Measurements from ENCODE around the gene CYP26B1. TPM values are rescaled to one million over a fixed set of nuclear protein-coding genes. Genes with fewer than 3 reads are reported as not detected.
A peak's percentile ranks its signal among the peaks of the same experiment; 100 is the strongest.

CYP26B1 gene
- total RNA-seq, 1 donor from 2014 or later, result 1.2 TPM

DNA sequence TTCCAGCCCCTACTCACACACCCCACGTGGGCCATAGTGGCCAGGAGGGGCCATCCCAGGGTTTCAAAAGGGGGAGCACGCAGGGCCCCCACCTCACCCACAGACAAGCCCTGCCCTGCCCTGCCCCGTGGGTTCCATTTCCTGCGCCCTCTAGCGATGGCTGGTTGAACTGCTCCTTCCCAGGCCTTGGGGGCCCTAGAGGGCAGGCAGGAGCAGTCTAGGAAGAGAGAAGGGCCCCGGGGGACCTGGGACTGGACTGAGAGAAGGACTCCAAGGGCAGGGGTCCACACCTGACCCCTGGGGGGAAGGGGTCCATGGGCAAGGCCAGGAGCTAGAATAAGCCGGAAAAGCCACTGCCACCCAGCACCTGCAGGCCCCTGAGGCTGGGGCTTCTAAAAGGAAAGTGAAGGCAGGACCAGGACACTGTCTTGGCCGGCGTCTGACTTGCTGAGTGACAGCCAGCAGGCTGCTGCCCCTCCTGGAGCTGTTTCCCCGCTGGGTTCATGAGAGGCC lies 10.1 kb downstream of the CYP26B1 start:
- H3K9me3 Mint-ChIP-seq (ENCODE audit: unreplicated experiment), result no peaks in the 10 kb centered on the region
- DNase-seq (ENCODE audit: low spot score), result peak; percentile 89
- no peaks in the 10 kb centered on the region for H3K36me3 Mint-ChIP-seq (ENCODE audit: low read depth, unreplicated experiment)
- TF ChIP-seq, protein P1, sequence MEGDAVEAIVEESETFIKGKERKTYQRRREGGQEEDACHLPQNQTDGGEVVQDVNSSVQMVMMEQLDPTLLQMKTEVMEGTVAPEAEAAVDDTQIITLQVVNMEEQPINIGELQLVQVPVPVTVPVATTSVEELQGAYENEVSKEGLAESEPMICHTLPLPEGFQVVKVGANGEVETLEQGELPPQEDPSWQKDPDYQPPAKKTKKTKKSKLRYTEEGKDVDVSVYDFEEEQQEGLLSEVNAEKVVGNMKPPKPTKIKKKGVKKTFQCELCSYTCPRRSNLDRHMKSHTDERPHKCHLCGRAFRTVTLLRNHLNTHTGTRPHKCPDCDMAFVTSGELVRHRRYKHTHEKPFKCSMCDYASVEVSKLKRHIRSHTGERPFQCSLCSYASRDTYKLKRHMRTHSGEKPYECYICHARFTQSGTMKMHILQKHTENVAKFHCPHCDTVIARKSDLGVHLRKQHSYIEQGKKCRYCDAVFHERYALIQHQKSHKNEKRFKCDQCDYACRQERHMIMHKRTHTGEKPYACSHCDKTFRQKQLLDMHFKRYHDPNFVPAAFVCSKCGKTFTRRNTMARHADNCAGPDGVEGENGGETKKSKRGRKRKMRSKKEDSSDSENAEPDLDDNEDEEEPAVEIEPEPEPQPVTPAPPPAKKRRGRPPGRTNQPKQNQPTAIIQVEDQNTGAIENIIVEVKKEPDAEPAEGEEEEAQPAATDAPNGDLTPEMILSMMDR (IDR thresholded peaks at IDR 0.05; ENCODE audit: unreplicated experiment), result peak; percentile 89
- H3K27ac Mint-ChIP-seq (ENCODE audit: unreplicated experiment), result no peak overlapping the region
- no peaks in the 10 kb centered on the region for H3K4me1 Mint-ChIP-seq (ENCODE audit: unreplicated experiment)
- no peak overlapping the region for H3K4me3 Mint-ChIP-seq (ENCODE audit: unreplicated experiment)
- peaks cover 15% of the 10 kb centered on the region for H3K27me3 Mint-ChIP-seq (ENCODE audit: unreplicated experiment)

DNA sequence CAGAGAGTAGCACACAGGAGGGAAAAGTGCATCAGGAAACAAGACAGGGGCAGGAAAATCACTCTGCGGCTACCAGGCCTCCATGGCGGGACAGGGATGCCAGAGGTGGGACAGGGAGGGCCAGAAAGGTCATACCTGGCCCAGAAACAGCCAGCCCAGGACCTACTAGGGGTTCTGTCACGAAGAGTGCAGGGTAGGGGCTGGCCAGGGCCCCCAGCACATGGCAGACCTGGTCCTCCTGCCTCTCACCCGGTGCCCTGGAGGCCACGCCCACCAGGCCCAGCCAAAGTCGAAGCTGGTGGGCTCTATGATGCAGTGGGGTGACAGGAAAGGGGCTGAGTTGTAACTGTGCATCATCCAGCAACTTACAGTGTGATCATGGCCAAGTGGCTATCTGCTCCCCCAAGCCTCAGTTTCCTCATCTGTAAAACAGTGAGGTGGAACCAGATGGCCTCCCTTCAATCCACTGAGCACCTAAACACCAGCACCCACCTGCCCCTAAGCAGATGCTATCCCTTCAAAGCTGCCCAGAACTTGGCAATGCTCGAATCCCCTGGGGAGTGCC lies 10.6 kb downstream of the CYP26B1 start:
- H3K27ac Mint-ChIP-seq (ENCODE audit: unreplicated experiment), result no peak overlapping the region
- no peak for DNase-seq (ENCODE audit: low spot score)

DNA sequence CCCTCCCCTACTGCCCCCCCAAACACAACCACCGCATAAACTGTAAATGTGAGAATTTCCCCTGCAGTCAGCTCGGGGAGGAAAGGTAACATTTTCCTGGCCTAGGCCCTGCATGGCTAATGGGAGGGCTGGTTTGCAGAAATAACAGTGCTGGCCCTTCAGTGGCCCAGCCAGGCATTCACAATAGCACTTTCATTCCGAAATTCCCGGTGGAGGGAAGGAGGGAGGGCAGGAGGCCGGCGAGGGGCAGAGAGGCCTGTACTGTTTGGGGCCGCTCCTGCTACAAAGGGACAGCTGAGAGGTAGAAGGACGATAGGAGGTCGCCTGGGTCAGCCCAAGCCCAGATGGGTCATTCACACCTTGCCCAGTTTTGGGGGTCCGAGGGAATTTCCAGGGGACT lies 11.3 kb downstream of the CYP26B1 start:
- Mint-ChIP-seq H3K27ac (ENCODE audit: unreplicated experiment) (no peak overlapping the region), H3K27me3 (ENCODE audit: unreplicated experiment) (peaks cover 6% of the 10 kb centered on the region), H3K9me3 (ENCODE audit: unreplicated experiment) (no peaks in the 10 kb centered on the region), H3K4me1 (ENCODE audit: unreplicated experiment) (no peaks in the 10 kb centered on the region), H3K4me3 (ENCODE audit: unreplicated experiment) (no peak overlapping the region), H3K36me3 (ENCODE audit: low read depth, unreplicated experiment) (no peaks in the 10 kb centered on the region)
- no peak for DNase-seq (ENCODE audit: low spot score)
- TF ChIP-seq, protein P1 (IDR thresholded peaks at IDR 0.05; ENCODE audit: unreplicated experiment), result no peak

More for the DNA sequence above, 10.6 kb downstream of the CYP26B1 start:
- Mint-ChIP-seq H3K27me3 (ENCODE audit: unreplicated experiment) (peaks cover 11% of the 10 kb centered on the region), H3K4me1 (ENCODE audit: unreplicated experiment) (no peaks in the 10 kb centered on the region), H3K9me3 (ENCODE audit: unreplicated experiment) (no peaks in the 10 kb centered on the region), H3K4me3 (ENCODE audit: unreplicated experiment) (no peak overlapping the region), H3K36me3 (ENCODE audit: low read depth, unreplicated experiment) (no peaks in the 10 kb centered on the region)
- TF ChIP-seq, protein P1 (IDR thresholded peaks at IDR 0.05; ENCODE audit: unreplicated experiment), result no peak

DNA sequence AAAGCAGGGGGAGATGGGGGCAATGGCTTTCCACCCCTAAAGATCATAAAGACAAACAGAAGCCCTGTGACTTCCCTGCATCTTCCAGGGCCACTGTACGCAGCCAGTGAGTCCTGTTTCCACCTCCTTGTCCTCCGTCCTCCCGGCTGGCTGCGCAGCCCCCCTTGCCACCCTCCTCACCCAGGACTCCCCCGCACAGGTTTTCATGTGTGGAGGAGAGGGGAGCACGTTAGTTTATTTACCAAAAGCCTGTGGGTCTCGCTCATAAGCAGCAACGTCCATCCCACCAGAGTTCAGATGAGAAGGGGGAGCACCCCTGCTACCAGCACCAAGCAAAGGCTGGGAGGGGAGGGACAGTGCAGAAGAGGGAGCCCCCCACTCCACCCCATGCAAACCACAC lies 11.7 kb downstream of the CYP26B1 start:
- H3K4me1 Mint-ChIP-seq (ENCODE audit: unreplicated experiment), result no peaks in the 10 kb centered on the region
- TF ChIP-seq, protein P1 (IDR thresholded peaks at IDR 0.05; ENCODE audit: unreplicated experiment), result no peak
- H3K9me3 Mint-ChIP-seq (ENCODE audit: unreplicated experiment), result no peaks in the 10 kb centered on the region
- no peak overlapping the region for H3K4me3 Mint-ChIP-seq (ENCODE audit: unreplicated experiment)
- peaks cover 6% of the 10 kb centered on the region for H3K27me3 Mint-ChIP-seq (ENCODE audit: unreplicated experiment)
- H3K27ac Mint-ChIP-seq (ENCODE audit: unreplicated experiment), result no peak overlapping the region
- no peak for DNase-seq (ENCODE audit: low spot score)
- no peaks in the 10 kb centered on the region for H3K36me3 Mint-ChIP-seq (ENCODE audit: low read depth, unreplicated experiment)

DNA sequence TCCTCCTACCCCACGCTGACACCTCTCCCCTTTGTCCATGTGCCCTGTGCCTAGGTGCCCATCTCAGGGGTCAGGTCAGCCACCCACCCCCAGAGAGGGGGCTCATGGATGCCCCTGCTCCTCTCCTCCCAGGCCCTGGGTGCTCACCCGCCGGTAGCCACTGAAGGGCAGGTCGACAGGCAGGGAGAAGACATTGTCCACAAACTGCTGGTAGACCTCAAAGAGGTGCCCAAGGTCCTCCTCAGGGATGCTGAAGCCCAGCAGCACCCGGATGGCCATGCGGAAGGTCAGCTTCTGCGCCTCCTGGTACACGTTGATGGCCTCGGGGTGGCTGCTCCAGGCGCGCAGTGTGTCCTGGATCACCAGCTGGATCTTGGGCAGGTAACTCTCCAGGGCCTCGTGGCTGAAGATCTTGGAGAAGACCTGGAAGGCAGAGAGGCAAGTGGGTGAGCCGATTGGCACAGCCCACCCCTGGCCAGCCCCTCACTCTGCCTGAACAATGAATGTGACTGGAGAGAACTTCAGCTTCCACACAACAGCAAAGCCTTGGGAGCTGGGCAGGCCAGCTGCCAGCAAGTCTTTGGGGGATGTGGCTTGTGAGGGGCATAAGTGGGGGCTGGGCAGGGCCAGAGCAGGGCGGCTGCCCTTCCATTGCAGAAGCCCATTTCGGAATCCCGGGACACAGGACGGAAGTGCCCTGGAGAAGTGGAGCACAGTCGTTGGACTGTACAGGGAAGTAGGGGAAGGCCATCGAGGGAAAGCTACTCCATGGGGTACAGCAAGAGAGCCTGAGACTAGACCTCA lies 12.5 kb downstream of the CYP26B1 start:
- Mint-ChIP-seq H3K4me3 (ENCODE audit: unreplicated experiment) (no peak overlapping the region), H3K4me1 (ENCODE audit: unreplicated experiment) (no peaks in the 10 kb centered on the region), H3K9me3 (ENCODE audit: unreplicated experiment) (no peaks in the 10 kb centered on the region), H3K36me3 (ENCODE audit: low read depth, unreplicated experiment) (no peaks in the 10 kb centered on the region), H3K27ac (ENCODE audit: unreplicated experiment) (no peak overlapping the region), H3K27me3 (ENCODE audit: unreplicated experiment) (peaks cover 6% of the 10 kb centered on the region)
- TF ChIP-seq, protein P1 (IDR thresholded peaks at IDR 0.05; ENCODE audit: unreplicated experiment), result no peak
- no peak for DNase-seq (ENCODE audit: low spot score)
